ENCODE data around the gene CDK18.

Gene CDK18

GRCh38 chr1:205533748-205534443, 29.4 kb downstream of the CDK18 start:
- H3K4me3 ChIP-seq (ENCODE audit: low read depth, low read length) = no peak overlapping the region
- TF ChIP-seq, protein P1, sequence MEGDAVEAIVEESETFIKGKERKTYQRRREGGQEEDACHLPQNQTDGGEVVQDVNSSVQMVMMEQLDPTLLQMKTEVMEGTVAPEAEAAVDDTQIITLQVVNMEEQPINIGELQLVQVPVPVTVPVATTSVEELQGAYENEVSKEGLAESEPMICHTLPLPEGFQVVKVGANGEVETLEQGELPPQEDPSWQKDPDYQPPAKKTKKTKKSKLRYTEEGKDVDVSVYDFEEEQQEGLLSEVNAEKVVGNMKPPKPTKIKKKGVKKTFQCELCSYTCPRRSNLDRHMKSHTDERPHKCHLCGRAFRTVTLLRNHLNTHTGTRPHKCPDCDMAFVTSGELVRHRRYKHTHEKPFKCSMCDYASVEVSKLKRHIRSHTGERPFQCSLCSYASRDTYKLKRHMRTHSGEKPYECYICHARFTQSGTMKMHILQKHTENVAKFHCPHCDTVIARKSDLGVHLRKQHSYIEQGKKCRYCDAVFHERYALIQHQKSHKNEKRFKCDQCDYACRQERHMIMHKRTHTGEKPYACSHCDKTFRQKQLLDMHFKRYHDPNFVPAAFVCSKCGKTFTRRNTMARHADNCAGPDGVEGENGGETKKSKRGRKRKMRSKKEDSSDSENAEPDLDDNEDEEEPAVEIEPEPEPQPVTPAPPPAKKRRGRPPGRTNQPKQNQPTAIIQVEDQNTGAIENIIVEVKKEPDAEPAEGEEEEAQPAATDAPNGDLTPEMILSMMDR (IDR thresholded peaks at IDR 0.05; ENCODE audit: borderline replicate concordance, insufficient read depth, low read depth, low read length) = no peak

DNA sequence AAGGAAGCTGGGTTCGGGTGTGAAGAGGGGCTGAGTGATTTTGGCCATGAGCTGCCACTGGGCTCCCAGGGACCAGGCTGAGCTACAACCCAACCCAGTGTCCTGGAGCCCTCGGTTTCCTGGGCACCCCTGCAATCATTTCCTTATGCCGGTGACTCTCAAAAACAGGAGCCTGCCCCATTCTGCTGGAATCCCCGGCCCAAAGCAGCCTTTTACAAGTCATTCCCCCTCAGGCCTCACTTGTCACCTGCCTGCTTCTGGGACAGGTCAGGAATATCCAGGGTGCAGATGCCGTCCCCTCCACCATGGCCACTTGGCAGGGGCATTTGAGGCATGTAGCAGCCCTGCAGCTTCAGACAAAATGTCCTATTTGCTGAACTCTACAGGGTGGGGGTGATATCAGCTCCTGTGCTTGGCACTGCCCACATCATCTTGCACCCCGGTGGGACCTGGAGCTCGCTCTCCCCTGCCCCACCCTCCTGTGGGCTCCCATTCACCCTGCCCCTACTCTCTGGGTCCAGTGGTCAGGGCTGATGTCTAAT, 30.0 kb downstream of the CDK18 start:
- TF ChIP-seq, protein P1 (IDR thresholded peaks at IDR 0.05; ENCODE audit: borderline replicate concordance, insufficient read depth, low read depth, low read length) = no peak
- H3K4me3 ChIP-seq (ENCODE audit: low read depth, low read length) = no peak overlapping the region

DNA sequence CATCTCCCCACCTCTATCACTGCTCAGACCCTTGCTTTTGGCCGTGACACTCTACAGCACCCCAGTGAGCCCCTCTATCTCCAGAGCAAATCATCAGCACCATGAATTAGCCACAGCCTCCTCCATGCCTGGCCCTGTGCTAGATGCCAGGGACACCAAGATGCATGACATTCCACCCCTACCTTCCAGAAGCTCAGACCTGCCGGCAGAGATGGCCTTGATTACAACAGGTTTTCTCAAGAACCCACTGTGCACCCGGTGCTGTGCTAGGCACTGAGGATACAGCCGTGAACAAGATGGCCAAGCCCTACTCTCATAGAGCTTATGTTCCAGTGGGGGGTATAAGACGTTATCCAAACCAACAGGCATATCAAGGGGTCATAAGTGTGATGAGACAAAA, 30.6 kb downstream of the CDK18 start:
- TF ChIP-seq, protein P1 (IDR thresholded peaks at IDR 0.05; ENCODE audit: borderline replicate concordance, insufficient read depth, low read depth, low read length) = no peak
- no peak overlapping the region for H3K4me3 ChIP-seq (ENCODE audit: low read depth, low read length)

DNA sequence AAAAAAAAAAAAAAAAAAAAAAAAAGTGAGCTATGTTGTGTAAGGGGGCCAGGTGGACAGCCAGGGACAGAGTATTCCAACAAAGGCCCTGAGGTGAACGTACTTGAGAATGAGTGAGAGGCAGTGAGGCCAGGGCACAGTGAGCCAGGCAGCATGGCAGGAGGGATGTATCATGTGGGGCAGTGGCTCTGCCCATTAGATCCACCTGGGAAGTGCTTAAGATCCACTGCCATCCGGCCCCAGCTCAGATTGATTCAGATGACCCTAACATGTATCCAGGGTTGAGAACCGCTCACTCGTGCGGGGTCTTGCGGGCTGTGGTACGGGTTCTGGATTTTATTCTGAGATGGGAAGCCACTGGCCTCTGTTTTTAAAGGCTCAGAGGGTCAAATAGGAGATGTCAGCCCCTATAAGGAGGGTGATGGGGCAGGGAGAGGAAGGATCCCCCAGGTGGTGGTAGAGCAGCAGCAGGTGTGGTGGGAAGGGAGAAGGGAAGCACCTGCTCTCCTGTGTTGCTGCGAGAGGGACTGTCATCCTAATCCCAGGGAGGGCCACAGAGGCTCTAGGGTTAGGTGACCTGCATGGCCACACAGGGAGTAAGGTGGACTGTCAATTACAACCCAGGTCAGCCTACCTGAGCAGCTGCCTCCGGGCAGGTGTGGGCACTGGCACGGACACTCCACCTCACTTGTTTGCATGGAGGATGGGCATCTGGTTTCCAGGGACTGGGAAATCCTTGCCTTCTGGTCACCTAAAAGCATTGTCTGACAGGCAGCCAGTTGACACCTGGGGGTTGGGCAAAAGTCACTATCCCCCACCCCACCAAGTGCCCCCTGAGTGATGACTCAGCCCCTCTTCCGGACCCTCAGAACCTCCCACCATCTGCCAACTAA, 31.6 kb downstream of the CDK18 start:
- H3K4me3 ChIP-seq (ENCODE audit: low read depth, low read length) = no peak overlapping the region
- TF ChIP-seq, protein P1 (IDR thresholded peaks at IDR 0.05; ENCODE audit: borderline replicate concordance, insufficient read depth, low read depth, low read length) = no peak

DNA sequence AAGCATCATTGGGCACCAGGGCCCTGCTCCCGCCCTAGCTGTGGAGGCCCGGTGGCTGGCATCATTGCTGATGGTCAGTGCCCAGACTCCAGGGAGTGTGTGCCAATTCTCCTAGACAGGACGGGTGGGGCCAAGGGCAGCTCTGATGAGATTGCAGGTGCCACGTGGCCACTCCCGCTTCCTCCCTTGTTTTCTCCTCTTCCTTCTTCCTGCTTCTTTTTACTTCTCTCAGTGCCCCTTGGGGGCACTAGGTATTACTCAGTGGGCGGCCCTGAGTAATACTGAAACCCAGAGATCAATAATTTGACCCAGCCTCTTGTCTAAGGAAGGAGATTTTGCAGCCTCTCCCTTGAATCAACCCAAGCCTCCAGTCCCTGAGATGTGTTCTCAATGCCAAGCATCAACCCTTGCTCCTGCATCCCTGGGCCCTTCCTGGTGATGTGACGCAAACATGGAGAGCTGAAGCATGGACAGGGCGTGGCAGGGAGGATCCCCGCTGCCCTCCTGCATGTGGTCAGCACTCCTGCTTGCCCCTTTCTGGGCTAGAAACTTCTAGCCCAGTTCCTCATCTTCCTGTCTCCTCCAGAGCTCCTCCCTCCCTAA, 32.4 kb downstream of the CDK18 start:
- H3K4me3 ChIP-seq (ENCODE audit: low read depth, low read length) = no peak overlapping the region

DNA sequence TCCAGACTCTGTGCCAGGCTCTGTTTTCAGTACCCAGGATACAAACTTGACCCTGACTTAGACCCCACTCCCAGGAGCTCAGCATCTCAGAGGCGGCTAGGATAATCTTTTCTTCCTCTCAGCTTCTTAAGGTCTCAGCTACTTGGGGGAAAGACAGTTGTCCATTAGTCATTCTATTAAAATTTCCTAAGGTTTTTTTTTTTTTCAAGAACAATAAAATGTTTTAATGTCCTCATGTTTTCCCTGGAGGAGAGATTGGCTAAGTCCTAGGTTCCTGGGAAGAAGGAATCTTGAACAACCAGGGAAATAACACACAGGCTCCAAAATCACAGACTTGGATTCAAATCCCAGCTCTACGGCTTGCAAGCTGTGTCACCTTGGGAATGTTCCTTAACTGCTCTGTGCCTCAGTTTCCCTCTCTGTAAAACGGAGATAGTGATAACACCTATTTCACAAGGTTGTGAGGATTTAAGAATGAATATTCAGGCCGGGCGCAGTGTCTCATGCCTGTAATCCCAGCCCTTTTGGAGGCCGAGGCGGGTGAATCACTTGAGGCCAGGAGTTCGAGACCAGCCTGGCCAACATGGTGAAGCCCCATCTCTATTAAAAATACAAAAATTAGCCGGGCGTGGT, 33.0 kb downstream of the CDK18 start:
- TF ChIP-seq, protein P1 (IDR thresholded peaks at IDR 0.05; ENCODE audit: borderline replicate concordance, insufficient read depth, low read depth, low read length) = no peak
- H3K4me3 ChIP-seq (ENCODE audit: low read depth, low read length) = no peak overlapping the region

More for the DNA sequence above, 32.4 kb downstream of the CDK18 start:
- TF ChIP-seq, protein P1 (IDR thresholded peaks at IDR 0.05; ENCODE audit: borderline replicate concordance, insufficient read depth, low read depth, low read length) = no peak
